Astrocyte (in vitro differentiated cells and primary cell): Measurements from ENCODE around the gene C1GALT1C1L. TPM values are rescaled to one million over a fixed set of nuclear protein-coding genes. Genes with fewer than 3 reads are reported as not detected.

Experiments used
- DNase-seq: peaks from one replicate; pipeline ENCODE4 v3.0.0-alpha.2; 2010; ENCODE audit warnings: low read depth
- FAIRE-seq: peaks from 2 replicates; lab custom pipeline; 2011; peaks lifted over from hg19 to GRCh38; lab: Jason Lieb, UNC
- H2AFZ ChIP-seq: 2 replicates; pipeline ENCODE4 v1.6.0; 2012; ENCODE audit warnings: low read depth, low read length, inconsistent platforms
- H3K27ac ChIP-seq: 2 replicates; pipeline ENCODE4 v1.5.1; 2011; ENCODE audit warnings: low read depth, low read length, inconsistent platforms
- H3K27me3 ChIP-seq: 2 replicates; pipeline ENCODE4 v1.6.0; 2011; ENCODE audit warnings: low read length, inconsistent platforms; ENCODE audit not compliant: insufficient read depth
- H3K36me3 ChIP-seq: 2 replicates; pipeline ENCODE4 v1.5.1; 2011; ENCODE audit warnings: low read length, inconsistent platforms; ENCODE audit not compliant: insufficient read depth
- H3K4me1 ChIP-seq: 2 replicates; pipeline ENCODE4 v1.5.1; 2011; ENCODE audit warnings: low read length, inconsistent platforms; ENCODE audit not compliant: insufficient read depth
- H3K4me2 ChIP-seq: 2 replicates; pipeline ENCODE4 v1.6.0; 2012; ENCODE audit warnings: low read length, inconsistent platforms
- H3K4me3 ChIP-seq: 2 replicates; pipeline ENCODE4 v1.5.1; 2011; ENCODE audit warnings: low read depth, mild to moderate bottlenecking, low read length, inconsistent platforms; ENCODE audit not compliant: insufficient read depth
- H3K79me2 ChIP-seq: 2 replicates; pipeline ENCODE4 v1.6.0; 2012; ENCODE audit warnings: mild to moderate bottlenecking, low read length, inconsistent platforms; ENCODE audit not compliant: insufficient read depth
- H3K9ac ChIP-seq: 2 replicates; pipeline ENCODE4 v1.6.0; 2012; ENCODE audit warnings: mild to moderate bottlenecking, low read length, inconsistent platforms
- H3K9me3 ChIP-seq: 2 replicates; pipeline ENCODE4 v1.5.1; 2012; ENCODE audit warnings: low read depth, mild to moderate bottlenecking, low read length, inconsistent platforms; ENCODE audit not compliant: insufficient read depth
- H4K20me1 ChIP-seq: 2 replicates; pipeline ENCODE4 v1.6.0; 2012; ENCODE audit warnings: low read length, inconsistent platforms; ENCODE audit not compliant: insufficient read depth
- H3K27ac Mint-ChIP-seq: one replicate; pipeline ENCODE4 v1.8.0; 2021; ENCODE audit warnings: mild to moderate bottlenecking, mixed read lengths; ENCODE audit not compliant: unreplicated experiment
- H3K27me3 Mint-ChIP-seq: one replicate; pipeline ENCODE4 v1.8.0; 2021; ENCODE audit warnings: low read depth, mixed read lengths; ENCODE audit not compliant: unreplicated experiment
- H3K36me3 Mint-ChIP-seq: one replicate; pipeline ENCODE4 v1.8.0; 2021; ENCODE audit warnings: low read depth, mixed read lengths; ENCODE audit not compliant: unreplicated experiment
- H3K4me1 Mint-ChIP-seq: one replicate; pipeline ENCODE4 v1.8.0; 2021; ENCODE audit warnings: low read depth, mixed read lengths; ENCODE audit not compliant: unreplicated experiment
- H3K4me3 Mint-ChIP-seq: one replicate; pipeline ENCODE4 v1.8.0; 2021; ENCODE audit warnings: mild to moderate bottlenecking, moderate library complexity, mixed read lengths; ENCODE audit not compliant: unreplicated experiment
- H3K9me3 Mint-ChIP-seq: one replicate; pipeline ENCODE4 v1.8.0; 2021; ENCODE audit warnings: mild to moderate bottlenecking, mixed read lengths; ENCODE audit not compliant: unreplicated experiment
- CTCF ChIP-seq: IDR thresholded peaks from 2 replicates; pipeline ENCODE4 v1.5.1; 2011; ENCODE audit warnings: low read depth, mild to moderate bottlenecking, inconsistent platforms, low read length, moderate library complexity; ENCODE audit not compliant: insufficient read depth
- EZH2 ChIP-seq: IDR thresholded peaks from 2 replicates; pipeline ENCODE4 v1.6.1; 2012; ENCODE audit warnings: mild to moderate bottlenecking, low read length, inconsistent platforms; ENCODE audit not compliant: insufficient read depth
- total RNA-seq: library from RNA; stranded (reverse); gene quantifications from 2 replicates; pipeline ENCODE4 v1.2.1, GENCODE V29; 2021

Gene C1GALT1C1L
- total RNA-seq, 1 donor from 2014 or later = not detected

DNA sequence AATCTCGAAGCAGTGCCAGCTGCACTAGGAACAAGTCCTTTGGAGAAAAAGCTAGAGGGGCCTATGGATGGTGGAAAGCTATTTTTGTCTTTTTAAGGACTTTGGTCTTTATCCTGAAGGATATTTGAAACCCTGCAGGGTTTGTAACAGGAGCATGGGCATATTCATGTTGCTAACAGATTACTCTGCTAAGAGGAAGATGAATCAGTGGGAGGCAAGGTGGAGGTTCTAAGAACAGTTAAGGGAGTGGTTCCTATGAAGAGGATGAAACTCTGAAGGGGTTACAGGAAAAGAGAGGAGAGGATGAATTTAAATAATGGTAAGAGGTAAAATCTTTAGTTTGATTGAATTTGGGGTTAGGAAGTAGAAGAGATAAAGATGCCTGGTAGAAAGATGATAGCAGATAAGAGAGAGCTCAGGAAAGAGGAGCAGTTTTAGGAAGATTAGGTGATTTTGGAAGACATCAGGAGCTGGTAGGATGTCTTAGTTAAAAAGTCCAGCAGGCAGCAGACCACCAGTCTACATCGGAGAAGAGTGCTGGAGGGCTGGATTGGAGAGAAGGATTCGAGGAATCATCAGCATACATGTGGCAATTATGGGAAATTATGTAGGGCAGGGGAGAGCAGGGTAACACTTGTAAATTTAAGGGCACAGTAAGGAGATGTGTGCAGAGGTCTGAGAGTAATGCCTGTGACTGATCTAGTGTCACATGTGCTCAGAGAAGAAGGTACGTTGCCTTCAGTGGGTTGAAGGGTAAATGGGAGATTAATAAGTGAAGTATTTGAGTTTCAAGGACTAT lies 39.3 kb upstream of the C1GALT1C1L start:
- Histone ChIP-seq H2AFZ (no peak overlapping the region), H3K4me2 (no peak overlapping the region), H3K4me1 (no peaks in the 10 kb centered on the region), H3K79me2 (no peaks in the 10 kb centered on the region), H3K4me3 (no peak overlapping the region), H4K20me1 (no peaks in the 10 kb centered on the region), H3K9ac (no peak overlapping the region), H3K9me3 (no peaks in the 10 kb centered on the region), H3K27me3 (no peaks in the 10 kb centered on the region), H3K36me3 (no peaks in the 10 kb centered on the region), H3K27ac (no peak overlapping the region)
- TF ChIP-seq CTCF (no peak), EZH2 (no peak)
- Mint-ChIP-seq H3K4me3 (no peak overlapping the region), H3K4me1 (no peaks in the 10 kb centered on the region), H3K27ac (no peak overlapping the region), H3K9me3 (no peaks in the 10 kb centered on the region), H3K27me3 (no peaks in the 10 kb centered on the region), H3K36me3 (no peaks in the 10 kb centered on the region)
- no peak for DNase-seq
- FAIRE-seq = no peak

DNA sequence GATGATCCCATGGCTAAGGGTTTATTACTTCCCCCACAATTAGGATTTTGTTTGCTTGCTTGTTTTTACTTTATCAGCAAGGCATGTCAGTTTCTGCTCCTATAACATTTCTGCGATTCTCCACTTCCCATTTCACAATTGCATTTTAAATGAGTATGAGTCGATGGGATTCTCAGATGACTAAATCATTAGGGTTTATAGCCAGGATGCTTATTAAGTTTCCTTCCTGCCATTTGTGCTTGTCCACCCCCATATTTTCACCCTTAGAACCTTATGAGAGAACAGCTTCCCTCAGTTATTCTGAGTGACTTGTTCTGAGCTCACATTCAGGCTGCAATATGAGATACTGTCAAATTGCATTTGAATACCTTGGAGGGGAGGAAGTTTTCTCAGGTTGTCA lies 37.9 kb upstream of the C1GALT1C1L start:
- FAIRE-seq = no peak

More for the DNA sequence above, 37.9 kb upstream of the C1GALT1C1L start:
- no peaks in the 10 kb centered on the region for H3K27me3 Mint-ChIP-seq
- DNase-seq = peak; percentile 69
- H3K79me2 ChIP-seq = no peaks in the 10 kb centered on the region
- H3K4me2 ChIP-seq = peak overlapping the region; percentile 5
- no peaks in the 10 kb centered on the region for H4K20me1 ChIP-seq
- H2AFZ ChIP-seq = no peak overlapping the region
- H3K4me1 Mint-ChIP-seq = no peaks in the 10 kb centered on the region
- no peaks in the 10 kb centered on the region for H3K27me3 ChIP-seq
- no peak overlapping the region for H3K9ac ChIP-seq
- no peaks in the 10 kb centered on the region for H3K9me3 ChIP-seq
- H3K4me3 ChIP-seq = no peak overlapping the region
- no peak for TF ChIP-seq EZH2
- no peak for TF ChIP-seq CTCF
- H3K4me1 ChIP-seq = no peaks in the 10 kb centered on the region
- no peak overlapping the region for H3K4me3 Mint-ChIP-seq
- no peak overlapping the region for H3K27ac ChIP-seq
- no peaks in the 10 kb centered on the region for H3K36me3 ChIP-seq
- no peaks in the 10 kb centered on the region for H3K36me3 Mint-ChIP-seq
- H3K9me3 Mint-ChIP-seq = no peaks in the 10 kb centered on the region
- H3K27ac Mint-ChIP-seq = no peak overlapping the region
